H9 (cell line): Measurements from ENCODE around the gene CCDC127. TPM values are rescaled to one million over a fixed set of nuclear protein-coding genes. Genes with fewer than 3 reads are reported as not detected.

ENCODE experiments used
- DNase-seq: peaks from one replicate; pipeline ENCODE4 v3.0.0-alpha.2; 2017
- H2AFZ ChIP-seq: one replicate; pipeline ENCODE4 v1.6.1; 2013; ENCODE audit warnings: mild to moderate bottlenecking, low read length, control low read depth, moderate library complexity
- H2AK5ac ChIP-seq: 2 replicates; pipeline ENCODE4 v1.6.1; 2013; ENCODE audit warnings: low read length, control low read depth, mixed read lengths; ENCODE audit not compliant: insufficient read length
- H2BK120ac ChIP-seq: one replicate; pipeline ENCODE4 v1.6.1; 2013; ENCODE audit warnings: low read depth, mild to moderate bottlenecking, low read length, control low read depth, inconsistent platforms; ENCODE audit not compliant: poor library complexity, severe bottlenecking
- H2BK12ac ChIP-seq: 2 replicates; pipeline ENCODE4 v1.6.1; 2013; ENCODE audit warnings: low read length, control low read depth, mixed read lengths, low read depth; ENCODE audit not compliant: insufficient read length
- H2BK15ac ChIP-seq: 2 replicates; pipeline ENCODE4 v1.6.1; 2013; ENCODE audit warnings: low read depth, low read length, control low read depth
- H2BK20ac ChIP-seq: one replicate; pipeline ENCODE4 v1.6.1; 2013; ENCODE audit warnings: low read depth, mild to moderate bottlenecking, low read length, control low read depth, inconsistent platforms; ENCODE audit not compliant: poor library complexity, severe bottlenecking
- H2BK5ac ChIP-seq: 2 replicates; pipeline ENCODE4 v1.6.1; 2013; ENCODE audit warnings: low read length, control low read depth, mixed read lengths; ENCODE audit not compliant: insufficient read length
- H3K14ac ChIP-seq: 2 replicates; pipeline ENCODE4 v1.6.1; 2013; ENCODE audit warnings: low read length, control low read depth; ENCODE audit not compliant: insufficient read depth
- H3K18ac ChIP-seq: 2 replicates; pipeline ENCODE4 v1.6.1; 2013; ENCODE audit warnings: low read depth, mild to moderate bottlenecking, mixed read lengths, low read length, control low read depth; ENCODE audit not compliant: insufficient read length
- H3K23ac ChIP-seq: 2 replicates; pipeline ENCODE4 v1.6.1; 2013; ENCODE audit warnings: low read length, control low read depth, mixed read lengths, low read depth; ENCODE audit not compliant: insufficient read length
- H3K23me2 ChIP-seq: 2 replicates; pipeline ENCODE4 v1.6.1; 2013; ENCODE audit warnings: low read depth, mild to moderate bottlenecking, mixed read lengths, low read length, control low read depth; ENCODE audit not compliant: insufficient read length, poor library complexity, severe bottlenecking
- H3K27ac ChIP-seq: 2 replicates; pipeline ENCODE4 v1.5.1; 2013; ENCODE audit warnings: low read length, control low read depth, mixed read lengths, low read depth; ENCODE audit not compliant: insufficient read length
- H3K27me3 ChIP-seq: 2 replicates; pipeline ENCODE4 v1.6.1; 2013; ENCODE audit warnings: low read length, control low read depth, inconsistent platforms; ENCODE audit not compliant: insufficient read depth
- H3K4ac ChIP-seq: 2 replicates; pipeline ENCODE4 v1.6.1; 2013; ENCODE audit warnings: low read depth, mild to moderate bottlenecking, control low read depth, inconsistent platforms, low read length, moderate library complexity
- H3K4me1 ChIP-seq: 2 replicates; pipeline ENCODE4 v1.6.1; 2013; ENCODE audit warnings: low read length, control low read depth, inconsistent platforms; ENCODE audit not compliant: insufficient read depth
- H3K4me2 ChIP-seq: 2 replicates; pipeline ENCODE4 v1.6.1; 2013; ENCODE audit warnings: low read length, control low read depth, mixed read lengths; ENCODE audit not compliant: insufficient read length, insufficient read depth
- H3K56ac ChIP-seq: 2 replicates; pipeline ENCODE4 v1.6.1; 2013; ENCODE audit warnings: low read depth, mild to moderate bottlenecking, mixed read lengths, low read length, control low read depth; ENCODE audit not compliant: insufficient read length
- H3K79me1 ChIP-seq: 2 replicates; pipeline ENCODE4 v1.6.1; 2013; ENCODE audit warnings: low read depth, mild to moderate bottlenecking, moderate library complexity, low read length, control low read depth, inconsistent platforms; ENCODE audit not compliant: insufficient read depth, poor library complexity, severe bottlenecking
- H3K79me2 ChIP-seq: 2 replicates; pipeline ENCODE4 v1.6.1; 2013; ENCODE audit warnings: low read length, control low read depth, inconsistent platforms; ENCODE audit not compliant: insufficient read depth
- H3K9ac ChIP-seq: 2 replicates; pipeline ENCODE4 v1.6.1; 2013; ENCODE audit warnings: low read length, control low read depth, mixed read lengths; ENCODE audit not compliant: insufficient read length; ENCODE audit errors: extremely low read depth
- H3K9me3 ChIP-seq: one replicate; pipeline ENCODE4 v1.6.1; 2013; ENCODE audit warnings: low read depth, low read length, inconsistent platforms; ENCODE audit not compliant: control insufficient read depth
- H3T11ph ChIP-seq: one replicate; pipeline ENCODE4 v1.6.1; 2013; ENCODE audit warnings: mild to moderate bottlenecking, low read length, control low read depth, inconsistent platforms
- H4K20me1 ChIP-seq: one replicate; pipeline ENCODE4 v1.6.1; 2013; ENCODE audit not compliant: control insufficient read depth, insufficient read length, insufficient read depth
- H4K5ac ChIP-seq: 2 replicates; pipeline ENCODE4 v1.6.1; 2013; ENCODE audit warnings: low read depth, mild to moderate bottlenecking, mixed read lengths, low read length, control low read depth; ENCODE audit not compliant: insufficient read length
- H4K8ac ChIP-seq: replicated peaks from 2 replicates; pipeline ENCODE4 v1.6.1; 2013; ENCODE audit warnings: low read length, control low read depth, mixed read lengths, low read depth; ENCODE audit not compliant: insufficient read length
- H4K91ac ChIP-seq: 2 replicates; pipeline ENCODE4 v1.6.1; 2013; ENCODE audit warnings: low read depth, mild to moderate bottlenecking, moderate library complexity, mixed read lengths, low read length, control low read depth; ENCODE audit not compliant: insufficient read length
- H3K27ac Mint-ChIP-seq, 3 experiments: 2 replicates in 2 of 3; 3 replicates in 1 of 3; pipeline ENCODE4 v1.8.0; 2020 to 2021; ENCODE audit warnings: mixed read lengths in 3 of 3, mild to moderate bottlenecking in 1 of 3, moderate library complexity in 1 of 3
- H3K27me3 Mint-ChIP-seq: 2 replicates; pipeline ENCODE4 v1.8.0; 2021; ENCODE audit warnings: low read depth, mild to moderate bottlenecking, moderate library complexity, mixed read lengths
- H3K36me3 Mint-ChIP-seq, 3 experiments: 2 replicates in 2 of 3; 3 replicates in 1 of 3; pipeline ENCODE4 v1.8.0; 2020 to 2021; ENCODE audit warnings: low read depth in 3 of 3, mixed read lengths in 3 of 3; ENCODE audit not compliant: insufficient read depth in 1 of 3
- H3K4me1 Mint-ChIP-seq, 2 experiments: 2 replicates each; pipeline ENCODE4 v1.8.0; 2020; ENCODE audit warnings: mixed read lengths in 2 of 2
- H3K4me3 Mint-ChIP-seq, 2 experiments: 2 replicates in 1 of 2; 3 replicates in 1 of 2; pipeline ENCODE4 v1.8.0; 2020 to 2021; ENCODE audit warnings: mild to moderate bottlenecking in 2 of 2, mixed read lengths in 2 of 2, moderate library complexity in 1 of 2
- H3K9me3 Mint-ChIP-seq, 2 experiments: 2 replicates in 1 of 2; 3 replicates in 1 of 2; pipeline ENCODE4 v1.8.0; 2020; ENCODE audit warnings: mild to moderate bottlenecking in 2 of 2, mixed read lengths in 2 of 2, moderate library complexity in 1 of 2
- WGBS: extraction: QIAGEN DNeasy Blood & Tissue Kit; methylation state at CpG from one replicate; pipeline ENCODE4 v1.1.7; 2013; ENCODE audit warnings: missing lambda C conversion rate, low lambda C conversion rate, mixed read lengths; ENCODE audit not compliant: insufficient read length; ENCODE audit errors: extremely low coverage; 5-methylcytosine and 5-hydroxymethylcytosine counted together
- total RNA-seq: library from RNA; stranded (reverse); gene quantifications from 2 replicates; pipeline ENCODE4 v1.2.1, GENCODE V29; 2021
- TF ChIP-seq, protein P1 (sequence below): fragments of 200-600 bp; sonication (generic); conservative IDR thresholded peaks from 3 replicates; pipeline ENCODE4 v1.8.0; 2021; ENCODE audit warnings: antibody characterized with exemption, mild to moderate bottlenecking

Gene CCDC127
- total RNA-seq, 1 experiment from 2014 or later = 9.0 TPM

DNA sequence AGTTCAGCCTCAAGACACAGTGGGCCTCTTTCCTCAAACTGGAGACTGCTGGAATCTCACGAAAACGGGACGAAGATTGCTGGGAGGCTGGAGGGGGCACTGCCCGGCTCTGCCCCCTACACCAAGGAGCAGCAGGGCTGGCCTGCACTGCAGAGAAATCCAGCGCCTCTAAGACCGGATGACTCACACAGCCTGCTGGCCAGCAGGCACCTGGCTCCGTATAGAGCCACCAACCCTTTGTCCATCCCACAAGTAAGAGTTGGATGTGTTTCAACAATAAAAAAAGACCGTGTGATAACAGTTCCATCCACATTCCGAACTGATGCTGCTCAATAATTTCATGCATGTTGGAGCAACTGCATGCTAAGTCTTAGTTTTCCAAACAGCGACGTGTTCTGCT, 11.5 kb downstream of the CCDC127 start:
- Histone ChIP-seq H3K4me2 (no peak overlapping the region), H2AFZ (no peak overlapping the region), H3K23me2 (no peaks in the 10 kb centered on the region), H3K79me2 (peaks cover 6% of the 10 kb centered on the region), H3K27me3 (no peaks in the 10 kb centered on the region), H3K9ac (no peak overlapping the region), H2BK12ac (no peak overlapping the region), H3K4ac (no peak overlapping the region), H4K8ac (no peak overlapping the region), H3K79me1 (peaks cover 15% of the 10 kb centered on the region), H4K5ac (no peak overlapping the region), H3K18ac (no peak overlapping the region), H2BK5ac (no peak overlapping the region), H2BK120ac (no peak overlapping the region), H3K14ac (no peak overlapping the region), H4K20me1 (no peaks in the 10 kb centered on the region), H2AK5ac (no peak overlapping the region), H3K27ac (no peak overlapping the region), H2BK20ac (no peak overlapping the region), H4K91ac (no peak overlapping the region), H3K4me1 (peaks cover 3% of the 10 kb centered on the region; the same call in 1 of the 2 replicates), H3K56ac (no peak overlapping the region), H3K9me3 (no peaks in the 10 kb centered on the region), H2BK15ac (no peak overlapping the region), H3T11ph (no peak overlapping the region), H3K23ac (no peak overlapping the region)
- no peak overlapping the region for H3K4me3 Mint-ChIP-seq
- no peak overlapping the region for H3K27ac Mint-ChIP-seq
- no peaks in the 10 kb centered on the region for H3K27me3 Mint-ChIP-seq
- H3K36me3 Mint-ChIP-seq = peaks cover 4 to 31% (median 27%) of the 10 kb centered on the region in 3 experiments; a peak in 6 of 7 replicates
- no peak for DNase-seq
- no peaks in the 10 kb centered on the region for H3K9me3 Mint-ChIP-seq
- H3K4me1 Mint-ChIP-seq = peaks cover 11 to 14% of the 10 kb centered on the region in 2 experiments
- TF ChIP-seq, protein P1, sequence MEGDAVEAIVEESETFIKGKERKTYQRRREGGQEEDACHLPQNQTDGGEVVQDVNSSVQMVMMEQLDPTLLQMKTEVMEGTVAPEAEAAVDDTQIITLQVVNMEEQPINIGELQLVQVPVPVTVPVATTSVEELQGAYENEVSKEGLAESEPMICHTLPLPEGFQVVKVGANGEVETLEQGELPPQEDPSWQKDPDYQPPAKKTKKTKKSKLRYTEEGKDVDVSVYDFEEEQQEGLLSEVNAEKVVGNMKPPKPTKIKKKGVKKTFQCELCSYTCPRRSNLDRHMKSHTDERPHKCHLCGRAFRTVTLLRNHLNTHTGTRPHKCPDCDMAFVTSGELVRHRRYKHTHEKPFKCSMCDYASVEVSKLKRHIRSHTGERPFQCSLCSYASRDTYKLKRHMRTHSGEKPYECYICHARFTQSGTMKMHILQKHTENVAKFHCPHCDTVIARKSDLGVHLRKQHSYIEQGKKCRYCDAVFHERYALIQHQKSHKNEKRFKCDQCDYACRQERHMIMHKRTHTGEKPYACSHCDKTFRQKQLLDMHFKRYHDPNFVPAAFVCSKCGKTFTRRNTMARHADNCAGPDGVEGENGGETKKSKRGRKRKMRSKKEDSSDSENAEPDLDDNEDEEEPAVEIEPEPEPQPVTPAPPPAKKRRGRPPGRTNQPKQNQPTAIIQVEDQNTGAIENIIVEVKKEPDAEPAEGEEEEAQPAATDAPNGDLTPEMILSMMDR = no peak
- WGBS = no CpG with 5 or more reads among the region's 11 CpGs
